GM12873 (cell line): ENCODE data around the gene OVCA2.
A peak's percentile ranks its signal among the peaks of the same experiment; 100 is the strongest.

ENCODE experiments used
- CTCF ChIP-seq: IDR thresholded peaks from 2 replicates; pipeline ENCODE4 v1.5.1; 2012; ENCODE audit warnings: low read depth, mild to moderate bottlenecking, moderate library complexity, low read length, control low read depth; ENCODE audit not compliant: insufficient read depth; ENCODE audit errors: missing control alignments

OVCA2 gene

GRCh38 chr17:2065949-2066400 lies 24.2 kb downstream of the OVCA2 start:
- TF ChIP-seq CTCF = no peak

GRCh38 chr17:2067048-2067561 lies 25.3 kb downstream of the OVCA2 start:
- no peak for TF ChIP-seq CTCF

- no peak for TF ChIP-seq CTCF
Observed at GRCh38 chr17:2067608-2068024, 25.8 kb downstream of the OVCA2 start.

GRCh38 chr17:2068031-2068518 lies 26.3 kb downstream of the OVCA2 start:
- TF ChIP-seq CTCF = no peak

GRCh38 chr17:2068519-2069051 lies 26.8 kb downstream of the OVCA2 start:
- TF ChIP-seq CTCF = no peak

- TF ChIP-seq CTCF = peak; percentile 41
Observed at GRCh38 chr17:2070241-2071023, 28.6 kb downstream of the OVCA2 start.

- no peak for TF ChIP-seq CTCF
Observed at GRCh38 chr17:2071024-2071385, 29.2 kb downstream of the OVCA2 start.
